Measurements from ENCODE around the gene AMPH.
A peak's percentile ranks its signal among the peaks of the same experiment; 100 is the strongest.
"Not testable (repeated sequence)": the region's sequence is repeated elsewhere in the genome, so short reads cannot be mapped to it uniquely, and the experiment has no call there.

AMPH gene

DNA sequence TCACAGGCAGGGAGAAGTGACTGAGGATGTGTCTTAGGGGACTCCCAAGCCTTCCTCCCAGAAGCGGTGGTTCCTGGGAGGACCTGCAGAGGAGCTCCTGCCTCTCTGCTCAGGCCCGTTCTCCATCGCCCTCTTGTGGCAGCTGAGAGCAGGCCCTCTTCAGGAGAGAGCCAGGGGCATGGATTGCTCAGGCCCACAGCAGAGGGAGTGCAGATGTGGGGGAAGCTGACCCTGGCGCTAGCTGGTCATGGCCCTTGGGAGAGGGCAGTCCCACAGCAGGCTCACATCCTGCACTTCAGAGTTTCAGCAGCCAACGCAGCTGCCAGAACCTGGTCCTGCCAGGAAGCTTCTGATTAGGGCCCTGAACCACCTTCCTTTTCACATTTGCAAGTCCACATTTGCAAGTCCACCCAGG lies 263.0 kb downstream of the AMPH start:
- H3K4me3 ChIP-seq (ENCODE audit: low read length) = no peak overlapping the region
- peak; percentile 75 for DNase-seq (ENCODE audit: low read depth, low spot score)

GRCh38 chr7:38367301-38367890 lies 263.8 kb downstream of the AMPH start:
- H3K4me3 ChIP-seq (ENCODE audit: low read length) = peak overlapping the region; percentile 13
- DNase-seq (ENCODE audit: low read depth, low spot score) = peak; percentile 84

- not testable (repeated sequence) for H3K4me3 ChIP-seq (ENCODE audit: low read length)
Measured at GRCh38 chr7:38363379-38363778, 267.8 kb downstream of the AMPH start.

GRCh38 chr7:38362611-38363237 lies 268.4 kb downstream of the AMPH start:
- peak; percentile 91 for DNase-seq (ENCODE audit: low read depth, low spot score)
- H3K4me3 ChIP-seq (ENCODE audit: low read length) = peak overlapping the region; percentile 42

More at GRCh38 chr7:38363379-38363778, 267.8 kb downstream of the AMPH start:
- not testable (repeated sequence) for DNase-seq (ENCODE audit: low read depth, low spot score)

- DNase-seq (ENCODE audit: low read depth, low spot score) = no peak
- no peak overlapping the region for H3K4me3 ChIP-seq (ENCODE audit: low read length)
Measured at GRCh38 chr7:38360776-38361175, 270.4 kb downstream of the AMPH start.

DNA sequence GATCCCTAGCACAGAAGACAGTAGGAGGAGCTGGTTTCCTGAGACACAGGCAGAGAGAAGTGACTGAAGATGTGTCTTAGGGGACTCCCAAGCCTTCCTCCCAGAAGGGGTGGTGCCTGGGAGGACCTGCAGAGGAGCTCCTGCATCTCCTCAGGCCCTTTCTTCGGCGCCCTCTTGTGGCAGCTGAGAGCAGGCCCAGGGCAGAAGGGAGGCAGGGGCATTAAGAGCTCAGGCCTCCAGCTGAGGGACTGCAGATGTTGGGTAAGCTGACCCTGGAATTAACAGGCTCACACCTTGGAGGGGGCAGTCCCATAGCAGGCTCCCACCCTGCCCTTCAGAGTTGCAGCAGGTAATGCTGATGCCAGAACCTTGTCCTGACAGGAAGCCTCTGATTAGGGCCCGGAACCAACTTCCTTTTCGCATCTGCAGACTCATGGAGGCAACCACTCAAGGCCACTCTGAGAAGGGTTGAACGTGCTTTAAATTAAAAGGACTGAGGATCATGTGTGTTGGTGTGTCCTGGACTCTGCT lies 272.0 kb downstream of the AMPH start:
- H3K4me3 ChIP-seq (ENCODE audit: low read length) = peak overlapping the region; percentile 57
- DNase-seq (ENCODE audit: low read depth, low spot score) = peak; percentile 67

DNA sequence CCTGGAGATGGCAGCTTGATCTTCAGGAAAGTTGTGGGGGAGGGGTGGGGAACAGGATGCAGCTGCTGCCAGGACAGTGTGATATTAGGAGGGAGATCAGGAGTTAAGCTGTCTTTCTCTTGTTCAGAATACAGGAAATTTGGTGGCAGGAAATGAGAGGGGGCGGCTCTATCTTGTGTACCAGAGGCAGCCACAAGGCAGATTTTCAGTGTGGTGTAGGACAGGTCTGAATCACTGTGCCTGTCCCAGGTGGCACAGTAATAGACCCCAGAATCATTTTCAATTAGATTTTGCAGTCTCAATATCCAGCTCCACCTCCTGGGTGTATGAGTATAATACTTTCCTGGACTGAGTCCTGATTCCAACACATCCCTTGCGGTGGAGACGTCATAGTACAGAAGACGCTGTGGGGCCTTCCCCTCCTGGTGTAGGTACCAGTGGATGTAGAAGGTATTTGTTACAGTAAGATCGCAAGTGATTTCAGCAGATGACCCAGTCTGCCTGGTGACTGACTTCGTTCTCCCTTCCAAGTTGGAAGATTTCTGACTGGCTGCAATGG lies 272.8 kb downstream of the AMPH start:
- DNase-seq (ENCODE audit: low read depth, low spot score) = peak; percentile 75
- peak overlapping the region; percentile 54 for H3K4me3 ChIP-seq (ENCODE audit: low read length)

GRCh38 chr7:38354271-38354851 lies 276.8 kb downstream of the AMPH start:
- not testable (repeated sequence) for H3K4me3 ChIP-seq (ENCODE audit: low read length); DNase-seq (ENCODE audit: low read depth, low spot score)

DNA sequence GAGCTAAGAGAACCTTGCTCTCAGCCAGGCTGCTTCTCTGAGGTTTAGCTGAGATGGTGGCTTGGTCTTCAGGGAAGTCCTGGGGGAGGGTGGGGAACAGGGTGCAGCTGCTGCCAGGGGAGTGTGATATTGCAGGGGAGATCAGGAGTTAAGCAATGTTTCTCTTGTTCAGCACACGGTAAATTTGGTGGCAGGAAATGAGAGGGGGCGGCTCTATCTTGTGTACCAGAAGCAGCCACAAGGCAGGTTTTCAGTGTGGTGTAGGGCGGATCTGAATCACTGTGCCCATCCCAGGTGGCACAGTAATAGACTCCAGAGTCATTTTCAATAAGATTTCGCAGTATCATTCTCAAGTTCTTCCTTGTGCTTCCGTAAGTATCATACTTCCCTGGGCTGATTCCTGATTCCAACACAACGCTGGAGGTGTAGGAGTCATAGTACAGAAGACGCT lies 277.7 kb downstream of the AMPH start:
- H3K4me3 ChIP-seq (ENCODE audit: low read length) = peak overlapping the region; percentile 22
- DNase-seq (ENCODE audit: low read depth, low spot score) = peak; percentile 84

GRCh38 chr7:38351601-38352000 lies 279.6 kb downstream of the AMPH start:
- DNase-seq (ENCODE audit: low read depth, low spot score) = no peak

GRCh38 chr7:38350777-38351176 lies 280.4 kb downstream of the AMPH start:
- H3K4me3 ChIP-seq (ENCODE audit: low read length) = peak overlapping the region; percentile 51
- not testable (repeated sequence) for DNase-seq (ENCODE audit: low read depth, low spot score)

More at GRCh38 chr7:38351601-38352000, 279.6 kb downstream of the AMPH start:
- no peak overlapping the region for H3K4me3 ChIP-seq (ENCODE audit: low read length)

DNA sequence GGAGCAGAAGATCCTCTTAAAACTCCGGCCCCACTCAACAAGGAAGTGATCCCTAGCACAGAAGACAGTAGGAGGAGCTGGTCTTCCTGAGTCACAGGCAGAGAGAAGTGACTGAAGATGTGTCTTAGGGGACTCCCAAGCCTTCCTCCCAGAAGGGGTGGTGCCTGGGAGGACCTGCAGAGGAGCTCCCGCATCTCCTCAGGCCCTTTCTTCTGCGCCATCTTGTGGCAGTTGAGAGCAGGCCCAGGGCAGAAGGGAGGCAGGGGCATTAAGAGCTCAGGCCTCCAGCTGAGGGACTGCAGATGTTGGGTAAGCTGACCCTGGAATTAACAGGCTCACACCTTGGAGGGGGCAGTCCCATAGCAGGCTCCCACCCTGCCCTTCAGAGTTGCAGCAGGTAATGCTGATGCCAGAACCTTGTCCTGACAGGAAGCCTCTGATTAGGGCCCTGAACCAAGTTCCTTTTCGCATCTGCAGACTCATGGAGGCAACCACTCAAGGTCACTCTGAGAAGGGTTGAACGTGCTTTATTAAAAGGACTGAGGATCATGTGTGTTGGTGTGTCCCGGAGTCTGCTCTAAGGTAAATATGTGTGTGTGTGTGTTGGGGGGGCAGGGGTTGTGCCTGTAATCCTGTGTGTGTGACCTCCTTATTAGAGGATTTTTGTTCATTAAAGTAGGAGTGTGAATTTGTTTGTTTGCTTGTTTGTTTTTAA lies 281.1 kb downstream of the AMPH start:
- DNase-seq (ENCODE audit: low read depth, low spot score) = peak; percentile 80
- H3K4me3 ChIP-seq (ENCODE audit: low read length) = peak overlapping the region; percentile 51

DNA sequence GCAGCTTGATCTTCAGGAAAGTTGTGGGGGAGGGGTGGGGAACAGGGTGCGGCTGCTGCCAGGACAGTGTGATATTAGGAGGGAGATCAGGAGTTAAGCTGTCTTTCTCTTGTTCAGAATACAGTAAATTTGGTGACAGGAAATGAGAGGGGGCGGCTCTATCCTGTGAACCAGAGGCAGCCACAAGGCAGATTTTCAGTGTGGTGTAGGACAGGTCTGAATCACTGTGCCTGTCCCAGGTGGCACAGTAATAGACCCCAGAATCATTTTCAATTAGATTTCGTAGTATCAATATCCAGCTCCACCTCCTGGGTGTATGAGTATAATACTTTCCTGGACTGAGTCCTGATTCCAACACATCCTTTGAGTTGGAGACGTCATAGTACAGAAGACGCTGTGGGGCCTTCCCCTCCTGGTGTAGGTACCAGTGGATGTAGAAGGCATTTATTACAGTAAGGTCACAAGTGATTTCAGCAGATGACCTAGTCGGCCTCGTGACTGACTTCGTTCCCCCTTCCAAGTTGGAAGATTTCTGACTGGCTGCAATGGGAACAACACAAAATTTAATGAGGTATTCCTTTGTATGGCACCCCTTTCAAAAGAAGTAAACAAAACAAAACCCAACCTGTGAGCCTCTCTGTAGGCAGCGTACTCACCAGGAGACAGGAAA lies 281.9 kb downstream of the AMPH start:
- not testable (repeated sequence) for DNase-seq (ENCODE audit: low read depth, low spot score)
- peak overlapping the region; percentile 51 for H3K4me3 ChIP-seq (ENCODE audit: low read length)

GRCh38 chr7:38345299-38346172 lies 285.6 kb downstream of the AMPH start:
- peak; percentile 76 for DNase-seq (ENCODE audit: low read depth, low spot score)
- H3K4me3 ChIP-seq (ENCODE audit: low read length) = peak overlapping the region; percentile 43

DNA sequence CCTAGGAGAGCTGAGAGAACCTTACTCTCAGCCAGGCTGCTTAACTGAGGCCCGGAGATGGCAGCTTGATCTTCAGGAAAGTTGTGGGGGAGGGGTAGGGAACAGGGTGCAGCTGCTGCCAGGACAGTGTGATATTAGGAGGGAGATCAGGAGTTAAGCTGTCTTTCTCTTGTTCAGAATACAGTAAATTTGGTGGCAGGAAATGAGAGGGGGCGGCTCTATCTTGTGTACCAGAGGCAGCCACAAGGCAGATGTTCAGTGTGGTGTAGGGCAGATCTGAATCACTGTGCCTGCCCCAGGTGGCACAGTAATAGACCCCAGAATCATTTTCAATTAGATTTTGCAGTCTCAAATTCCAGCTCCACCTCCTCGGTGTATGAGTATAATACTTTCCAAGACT lies 286.4 kb downstream of the AMPH start:
- peak; percentile 84 for DNase-seq (ENCODE audit: low read depth, low spot score)
- peak overlapping the region; percentile 43 for H3K4me3 ChIP-seq (ENCODE audit: low read length)

GRCh38 chr7:38342135-38342534 lies 289.0 kb downstream of the AMPH start:
- not testable (repeated sequence) for DNase-seq (ENCODE audit: low read depth, low spot score); H3K4me3 ChIP-seq (ENCODE audit: low read length)

DNA sequence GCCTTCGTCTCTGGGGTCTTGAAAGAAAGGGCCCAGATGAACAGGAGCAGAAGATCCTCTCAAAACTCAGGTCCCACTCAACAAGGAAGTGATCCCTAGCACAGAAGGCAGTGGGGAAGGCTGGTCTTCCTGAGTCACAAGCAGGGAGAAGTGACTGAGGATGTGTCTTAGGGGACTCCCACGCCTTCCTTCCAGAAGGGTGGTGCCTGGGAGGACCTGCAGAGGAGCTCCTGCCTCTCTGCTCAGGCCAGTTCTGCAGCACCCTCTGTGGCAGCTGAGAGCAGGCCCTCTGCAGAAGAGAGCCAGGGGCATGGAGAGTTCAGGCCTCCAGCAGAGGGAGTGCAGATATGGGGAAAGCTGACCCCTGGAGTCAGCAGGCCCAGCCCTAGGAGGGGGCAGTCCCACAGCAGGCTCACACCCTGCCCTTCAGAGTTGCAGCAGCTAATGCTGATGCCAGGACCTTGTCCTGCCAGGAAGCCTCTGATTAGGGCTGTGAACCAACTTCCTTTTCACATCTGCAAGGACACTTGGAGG lies 289.9 kb downstream of the AMPH start:
- not testable (repeated sequence) for H3K4me3 ChIP-seq (ENCODE audit: low read length); DNase-seq (ENCODE audit: low read depth, low spot score)

Data from Jurkat, Clone E6-1 (cell line).